HPDE6-E6E7 (cell line): ENCODE data around the gene CUZD1.

ENCODE experiments used
- DNase-seq: peaks from one replicate; pipeline ENCODE4 v3.0.0; 2011; ENCODE audit warnings: missing footprints; ENCODE audit errors: extremely low spot score

CUZD1 gene

GRCh38 chr10:122815458-122815857 is 30.2 kb downstream of the CUZD1 start:
- DNase-seq = no peak

- no peak for DNase-seq
Observed at GRCh38 chr10:122814493-122814892, 31.2 kb downstream of the CUZD1 start.

- DNase-seq = no peak
Observed at GRCh38 chr10:122812751-122813150, 32.9 kb downstream of the CUZD1 start.

- DNase-seq = no peak
Observed at GRCh38 chr10:122802282-122802681, 43.4 kb downstream of the CUZD1 start.

- no peak for DNase-seq
Observed at GRCh38 chr10:122798704-122799231, 46.9 kb downstream of the CUZD1 start.

GRCh38 chr10:122796796-122797195 is 48.9 kb downstream of the CUZD1 start:
- no peak for DNase-seq

GRCh38 chr10:122795924-122796323 is 49.7 kb downstream of the CUZD1 start:
- DNase-seq = no peak

- DNase-seq = peak; percentile 33
Observed at GRCh38 chr10:122786269-122786668, 59.4 kb downstream of the CUZD1 start.

- DNase-seq = no peak
Observed at GRCh38 chr10:122782911-122783310, 62.7 kb downstream of the CUZD1 start.
